ENCODE results near the gene INSR. TPM values are rescaled to one million over a fixed set of nuclear protein-coding genes. Genes with fewer than 3 reads are reported as not detected.
"Not testable (repeated sequence)": the region's sequence is repeated elsewhere in the genome, so short reads cannot be mapped to it uniquely, and the experiment has no call there.

The INSR gene
- total RNA-seq, 1 donor from 2014 or later, result 23.9 TPM

- H3K36me3 Mint-ChIP-seq (ENCODE audit: unreplicated experiment), result no peaks in the 10 kb centered on the region
- DNase-seq, result no peak
- H3K9me3 Mint-ChIP-seq (ENCODE audit: unreplicated experiment), result no peaks in the 10 kb centered on the region
- TF ChIP-seq CTCF (IDR thresholded peaks at IDR 0.05; ENCODE audit: partially characterized antibody, unreplicated experiment), result no peak
- H3K4me3 Mint-ChIP-seq (ENCODE audit: unreplicated experiment), result no peak overlapping the region
- no peaks in the 10 kb centered on the region for H3K27me3 Mint-ChIP-seq (ENCODE audit: unreplicated experiment)
- H3K27ac Mint-ChIP-seq (ENCODE audit: unreplicated experiment), result no peak overlapping the region
- H3K4me1 Mint-ChIP-seq (ENCODE audit: low read depth, unreplicated experiment), result no peaks in the 10 kb centered on the region
These were observed 82.8 kb downstream of the INSR start for GRCh38 chr19:7211191-7211951.

DNA sequence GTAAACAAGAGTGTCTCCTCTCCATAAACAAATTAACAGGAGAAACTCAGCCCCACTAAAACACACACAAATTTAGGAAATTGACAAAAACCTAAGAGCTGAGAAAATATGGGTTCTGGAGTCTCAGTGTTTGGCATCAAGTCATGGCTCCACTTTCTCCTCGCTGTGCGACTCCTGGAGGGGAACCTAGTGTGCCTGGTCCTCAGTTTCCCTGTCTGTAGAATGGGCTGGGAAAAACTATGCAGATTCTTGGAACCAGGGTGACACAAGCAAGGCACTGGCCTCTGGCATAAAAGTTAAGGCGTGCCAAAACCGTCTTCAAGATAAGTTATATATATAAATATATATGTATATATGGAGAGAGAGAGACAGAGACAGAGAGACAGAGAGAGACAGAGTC is 83.9 kb downstream of the INSR start:
- no peak for TF ChIP-seq CTCF (IDR thresholded peaks at IDR 0.05; ENCODE audit: partially characterized antibody, unreplicated experiment)
- no peaks in the 10 kb centered on the region for H3K36me3 Mint-ChIP-seq (ENCODE audit: unreplicated experiment)
- H3K4me1 Mint-ChIP-seq (ENCODE audit: low read depth, unreplicated experiment), result no peaks in the 10 kb centered on the region
- H3K9me3 Mint-ChIP-seq (ENCODE audit: unreplicated experiment), result no peaks in the 10 kb centered on the region
- H3K27ac Mint-ChIP-seq (ENCODE audit: unreplicated experiment), result no peak overlapping the region
- H3K27me3 Mint-ChIP-seq (ENCODE audit: unreplicated experiment), result peaks cover 2% of the 10 kb centered on the region
- H3K4me3 Mint-ChIP-seq (ENCODE audit: unreplicated experiment), result no peak overlapping the region
- no peak for DNase-seq

GRCh38 chr19:7209597-7210325 is 84.5 kb downstream of the INSR start:
- H3K4me3 Mint-ChIP-seq (ENCODE audit: unreplicated experiment); H3K27ac Mint-ChIP-seq (ENCODE audit: unreplicated experiment); DNase-seq; H3K9me3 Mint-ChIP-seq (ENCODE audit: unreplicated experiment); H3K36me3 Mint-ChIP-seq (ENCODE audit: unreplicated experiment); H3K4me1 Mint-ChIP-seq (ENCODE audit: low read depth, unreplicated experiment); H3K27me3 Mint-ChIP-seq (ENCODE audit: unreplicated experiment): not testable (repeated sequence)

DNA sequence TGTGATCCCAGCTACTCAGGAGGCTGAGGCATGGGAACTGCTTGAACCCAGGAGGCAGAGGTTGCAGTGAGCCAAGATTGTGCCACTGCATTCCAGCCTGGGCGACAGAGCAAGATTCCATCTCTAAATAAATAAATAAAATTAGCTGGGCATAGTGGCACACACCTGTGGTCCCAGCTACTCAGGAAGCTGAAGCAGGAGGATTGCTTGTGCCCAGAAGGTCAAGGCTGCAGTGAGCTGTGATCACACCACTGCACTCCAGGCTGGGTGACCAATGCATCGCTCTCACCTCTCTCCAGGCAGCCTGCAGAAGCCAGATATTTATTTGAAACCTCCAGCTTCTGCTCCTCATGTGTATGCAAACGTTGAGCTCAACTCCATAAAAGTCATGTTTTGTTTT is 85.2 kb downstream of the INSR start:
- H3K36me3 Mint-ChIP-seq (ENCODE audit: unreplicated experiment); H3K4me1 Mint-ChIP-seq (ENCODE audit: low read depth, unreplicated experiment); H3K9me3 Mint-ChIP-seq (ENCODE audit: unreplicated experiment); DNase-seq; H3K4me3 Mint-ChIP-seq (ENCODE audit: unreplicated experiment); H3K27ac Mint-ChIP-seq (ENCODE audit: unreplicated experiment); H3K27me3 Mint-ChIP-seq (ENCODE audit: unreplicated experiment): not testable (repeated sequence)

GRCh38 chr19:7203332-7203731 is 90.9 kb downstream of the INSR start:
- H3K27ac Mint-ChIP-seq (ENCODE audit: unreplicated experiment), result no peak overlapping the region
- DNase-seq, result no peak

More at GRCh38 chr19:7203332-7203731, 90.9 kb downstream of the INSR start:
- Mint-ChIP-seq H3K9me3 (ENCODE audit: unreplicated experiment) (peaks cover 2% of the 10 kb centered on the region), H3K4me1 (ENCODE audit: low read depth, unreplicated experiment) (no peaks in the 10 kb centered on the region), H3K36me3 (ENCODE audit: unreplicated experiment) (no peaks in the 10 kb centered on the region), H3K27me3 (ENCODE audit: unreplicated experiment) (peaks cover 4% of the 10 kb centered on the region), H3K4me3 (ENCODE audit: unreplicated experiment) (no peak overlapping the region)
- no peak for TF ChIP-seq CTCF (IDR thresholded peaks at IDR 0.05; ENCODE audit: partially characterized antibody, unreplicated experiment)
